Effector memory CD4-positive, alpha-beta T cell (primary cell): ENCODE measurements around the gene TADA3.

Source experiments
- DNase-seq, 3 donors: peaks; one replicate each; pipeline ENCODE4 v3.0.0-alpha.2; 2020
- H3K27ac ChIP-seq: 2 replicates; pipeline ENCODE4 v1.7.0; 2013; ENCODE audit warnings: mild to moderate bottlenecking, low read length, moderate library complexity; ENCODE audit not compliant: insufficient read depth, poor library complexity, severe bottlenecking
- H3K27me3 ChIP-seq: replicated peaks from 2 replicates; pipeline ENCODE4 v1.7.0; 2013; ENCODE audit warnings: mild to moderate bottlenecking, low read length; ENCODE audit not compliant: insufficient read depth, control insufficient read depth, poor library complexity, severe bottlenecking
- H3K36me3 ChIP-seq: 2 replicates; pipeline ENCODE4 v1.7.0; 2013; ENCODE audit warnings: mild to moderate bottlenecking, low read length, moderate library complexity; ENCODE audit not compliant: control insufficient read depth, insufficient read depth
- H3K4me1 ChIP-seq: 2 replicates; pipeline ENCODE4 v1.7.0; 2013; ENCODE audit warnings: low read length, mild to moderate bottlenecking; ENCODE audit not compliant: control insufficient read depth, insufficient read depth, poor library complexity, severe bottlenecking
- H3K4me3 ChIP-seq: 2 replicates; pipeline ENCODE4 v1.7.0; 2013; ENCODE audit warnings: low read length, low read depth, mild to moderate bottlenecking; ENCODE audit not compliant: insufficient read depth, poor library complexity, severe bottlenecking
- H3K9me3 ChIP-seq: 2 replicates; pipeline ENCODE4 v1.7.0; 2013; ENCODE audit warnings: mild to moderate bottlenecking, low read length, moderate library complexity; ENCODE audit not compliant: control insufficient read depth

The TADA3 gene

GRCh38 chr3:9809615-9810432 is 17.6 kb upstream of the TADA3 start, which contains the start of gene TTLL3:
Gene TTLL3 (plus strand): TSS chr3:9810262. CDS start chr3:9810662, 400 bp downstream.
- DNase-seq: peak in 2 of 3 donors; percentile 16 to 25
- Histone ChIP-seq H3K27me3 (no peaks in the 10 kb centered on the region), H3K27ac (peak within 1 kb of the TSS; percentile 76), H3K4me1 (peaks cover 30% of the 10 kb centered on the region), H3K9me3 (no peaks in the 10 kb centered on the region), H3K36me3 (peaks cover 31% of the 10 kb centered on the region), H3K4me3 (peak within 1 kb of the TSS; percentile 82)

GRCh38 chr3:9809239-9809614 is 17.0 kb upstream of the TADA3 start:
- DNase-seq: no peak
- Histone ChIP-seq H3K9me3 (no peaks in the 10 kb centered on the region), H3K27ac (peak overlapping the region; percentile 76), H3K36me3 (peaks cover 37% of the 10 kb centered on the region), H3K4me1 (peaks cover 30% of the 10 kb centered on the region), H3K4me3 (peak overlapping the region; percentile 82), H3K27me3 (no peaks in the 10 kb centered on the region)

- Histone ChIP-seq H3K36me3 (peaks cover 40% of the 10 kb centered on the region), H3K9me3 (no peaks in the 10 kb centered on the region), H3K27ac (peak overlapping the region; percentile 76), H3K27me3 (no peaks in the 10 kb centered on the region), H3K4me3 (peak overlapping the region; percentile 82), H3K4me1 (peaks cover 30% of the 10 kb centered on the region)
- DNase-seq: peak in 1 of 3 donors; percentile 21
Measured at GRCh38 chr3:9808345-9809037, 16.2 kb upstream of the TADA3 start.

- H3K27me3 ChIP-seq: no peaks in the 10 kb centered on the region
- DNase-seq: no peak
- H3K4me1 ChIP-seq: peaks cover 30% of the 10 kb centered on the region
- H3K27ac ChIP-seq: peak overlapping the region; percentile 76
- no peak overlapping the region for H3K4me3 ChIP-seq
- H3K9me3 ChIP-seq: no peaks in the 10 kb centered on the region
- peaks cover 45% of the 10 kb centered on the region for H3K36me3 ChIP-seq
Measured at GRCh38 chr3:9807981-9808344, 15.7 kb upstream of the TADA3 start.

- Histone ChIP-seq H3K27me3 (no peaks in the 10 kb centered on the region), H3K27ac (peak overlapping the region; percentile 15), H3K4me1 (peaks cover 30% of the 10 kb centered on the region), H3K36me3 (peaks cover 47% of the 10 kb centered on the region), H3K4me3 (no peak overlapping the region), H3K9me3 (no peaks in the 10 kb centered on the region)
- DNase-seq: no peak
Measured at GRCh38 chr3:9806688-9807589, 14.7 kb upstream of the TADA3 start.

GRCh38 chr3:9806137-9806536 is 13.9 kb upstream of the TADA3 start:
- Histone ChIP-seq H3K4me3 (no peak overlapping the region), H3K27ac (no peak overlapping the region), H3K27me3 (no peaks in the 10 kb centered on the region), H3K4me1 (peaks cover 30% of the 10 kb centered on the region), H3K36me3 (peaks cover 54% of the 10 kb centered on the region), H3K9me3 (no peaks in the 10 kb centered on the region)
- DNase-seq: no peak

- no peak overlapping the region for H3K27ac ChIP-seq
- no peak overlapping the region for H3K4me3 ChIP-seq
- H3K4me1 ChIP-seq: peaks cover 25% of the 10 kb centered on the region
- H3K27me3 ChIP-seq: no peaks in the 10 kb centered on the region
- H3K9me3 ChIP-seq: no peaks in the 10 kb centered on the region
- H3K36me3 ChIP-seq: peaks cover 63% of the 10 kb centered on the region
- no peak for DNase-seq
Measured at GRCh38 chr3:9804996-9805395, 12.7 kb upstream of the TADA3 start.

GRCh38 chr3:9803494-9803893 is 11.2 kb upstream of the TADA3 start:
- H3K27ac ChIP-seq: no peak overlapping the region
- DNase-seq: no peak

GRCh38 chr3:9800529-9800928 is 8.3 kb upstream of the TADA3 start:
- H3K4me3 ChIP-seq: no peak overlapping the region
- H3K36me3 ChIP-seq: peaks cover 77% of the 10 kb centered on the region
- no peak overlapping the region for H3K27ac ChIP-seq
- no peaks in the 10 kb centered on the region for H3K27me3 ChIP-seq
- H3K9me3 ChIP-seq: no peaks in the 10 kb centered on the region
- peaks cover 4% of the 10 kb centered on the region for H3K4me1 ChIP-seq
- DNase-seq: no peak

More at GRCh38 chr3:9803494-9803893, 11.2 kb upstream of the TADA3 start:
- Histone ChIP-seq H3K9me3 (no peaks in the 10 kb centered on the region), H3K36me3 (peaks cover 76% of the 10 kb centered on the region), H3K4me3 (no peak overlapping the region), H3K27me3 (no peaks in the 10 kb centered on the region), H3K4me1 (peaks cover 12% of the 10 kb centered on the region)
